ENCODE results near the gene JAK3. TPM values are rescaled to one million over a fixed set of nuclear protein-coding genes. Genes with fewer than 3 reads are reported as not detected.

The JAK3 gene
- total RNA-seq, 1 donor from 2014 or later: 0.26 TPM

GRCh38 chr19:17868669-17869068 is 20.9 kb upstream of the JAK3 start:
- H3K4me3 ChIP-seq (ENCODE audit: low read depth, low read length): no peak overlapping the region
- TF ChIP-seq, protein P1, sequence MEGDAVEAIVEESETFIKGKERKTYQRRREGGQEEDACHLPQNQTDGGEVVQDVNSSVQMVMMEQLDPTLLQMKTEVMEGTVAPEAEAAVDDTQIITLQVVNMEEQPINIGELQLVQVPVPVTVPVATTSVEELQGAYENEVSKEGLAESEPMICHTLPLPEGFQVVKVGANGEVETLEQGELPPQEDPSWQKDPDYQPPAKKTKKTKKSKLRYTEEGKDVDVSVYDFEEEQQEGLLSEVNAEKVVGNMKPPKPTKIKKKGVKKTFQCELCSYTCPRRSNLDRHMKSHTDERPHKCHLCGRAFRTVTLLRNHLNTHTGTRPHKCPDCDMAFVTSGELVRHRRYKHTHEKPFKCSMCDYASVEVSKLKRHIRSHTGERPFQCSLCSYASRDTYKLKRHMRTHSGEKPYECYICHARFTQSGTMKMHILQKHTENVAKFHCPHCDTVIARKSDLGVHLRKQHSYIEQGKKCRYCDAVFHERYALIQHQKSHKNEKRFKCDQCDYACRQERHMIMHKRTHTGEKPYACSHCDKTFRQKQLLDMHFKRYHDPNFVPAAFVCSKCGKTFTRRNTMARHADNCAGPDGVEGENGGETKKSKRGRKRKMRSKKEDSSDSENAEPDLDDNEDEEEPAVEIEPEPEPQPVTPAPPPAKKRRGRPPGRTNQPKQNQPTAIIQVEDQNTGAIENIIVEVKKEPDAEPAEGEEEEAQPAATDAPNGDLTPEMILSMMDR (IDR thresholded peaks at IDR 0.05; ENCODE audit: insufficient read depth, low read length, severe bottlenecking): no peak
- DNase-seq (ENCODE audit: low read depth) (no peak), FAIRE-seq (no peak)
- H3K27me3 ChIP-seq (ENCODE audit: control insufficient read depth, insufficient read depth, low read length): peaks cover 23% of the 10 kb centered on the region
- H3K36me3 ChIP-seq (ENCODE audit: control insufficient read depth, insufficient read depth, low read length): peaks cover 3% of the 10 kb centered on the region

GRCh38 chr19:17866964-17867486 is 19.2 kb upstream of the JAK3 start:
- H3K4me3 ChIP-seq (ENCODE audit: low read depth, low read length): no peak overlapping the region
- no peak for DNase-seq (ENCODE audit: low read depth)
- peaks cover 19% of the 10 kb centered on the region for H3K36me3 ChIP-seq (ENCODE audit: control insufficient read depth, insufficient read depth, low read length)
- peaks cover 16% of the 10 kb centered on the region for H3K27me3 ChIP-seq (ENCODE audit: control insufficient read depth, insufficient read depth, low read length)
- TF ChIP-seq, protein P1 (IDR thresholded peaks at IDR 0.05; ENCODE audit: insufficient read depth, low read length, severe bottlenecking): no peak
- no peak for FAIRE-seq

GRCh38 chr19:17866312-17866963 is 18.7 kb upstream of the JAK3 start:
- TF ChIP-seq, protein P1 (IDR thresholded peaks at IDR 0.05; ENCODE audit: insufficient read depth, low read length, severe bottlenecking): no peak
- DNase-seq (ENCODE audit: low read depth) (no peak), FAIRE-seq (no peak)
- Histone ChIP-seq H3K27me3 (ENCODE audit: control insufficient read depth, insufficient read depth, low read length) (peaks cover 10% of the 10 kb centered on the region), H3K4me3 (ENCODE audit: low read depth, low read length) (no peak overlapping the region), H3K36me3 (ENCODE audit: control insufficient read depth, insufficient read depth, low read length) (peaks cover 24% of the 10 kb centered on the region)

GRCh38 chr19:17865364-17866311 is 17.9 kb upstream of the JAK3 start:
- peaks cover 2% of the 10 kb centered on the region for H3K27me3 ChIP-seq (ENCODE audit: control insufficient read depth, insufficient read depth, low read length)
- TF ChIP-seq, protein P1 (IDR thresholded peaks at IDR 0.05; ENCODE audit: insufficient read depth, low read length, severe bottlenecking): no peak
- DNase-seq (ENCODE audit: low read depth) (peak; percentile 44), FAIRE-seq (no peak)
- no peak overlapping the region for H3K4me3 ChIP-seq (ENCODE audit: low read depth, low read length)
- H3K36me3 ChIP-seq (ENCODE audit: control insufficient read depth, insufficient read depth, low read length): peaks cover 26% of the 10 kb centered on the region

DNA sequence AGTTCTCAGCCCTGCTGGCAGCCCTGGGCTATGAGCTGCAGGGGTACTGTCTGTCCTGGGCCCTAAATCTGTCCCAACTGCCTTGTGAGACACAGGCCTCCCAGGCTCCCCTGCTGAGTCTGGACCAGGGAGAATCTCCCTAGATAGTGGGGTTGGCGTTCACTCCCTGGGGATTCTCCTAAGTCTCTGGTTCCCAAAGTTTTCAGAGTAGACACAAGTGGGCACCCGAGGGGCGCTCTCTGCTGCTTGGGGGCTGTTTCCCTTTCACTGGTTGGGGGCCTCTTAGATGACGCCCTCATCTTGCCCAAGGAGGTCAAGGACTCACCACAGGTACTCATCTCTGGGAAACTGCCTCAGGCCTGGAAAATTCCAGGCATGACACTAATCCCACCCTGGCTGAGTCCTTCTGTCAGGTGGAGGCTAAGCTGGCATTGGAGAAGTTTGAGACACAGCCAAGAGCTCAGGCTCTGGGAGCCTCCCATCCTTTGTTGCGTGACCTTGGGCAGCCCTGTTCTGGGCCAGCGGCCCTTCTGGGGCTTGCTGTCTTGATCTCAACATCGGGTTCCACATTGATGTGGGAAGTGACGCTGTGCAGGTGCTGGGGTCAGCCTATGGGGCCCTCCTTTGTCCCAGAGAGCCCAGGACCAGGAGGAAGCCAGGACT is 15.9 kb upstream of the JAK3 start:
- no peaks in the 10 kb centered on the region for H3K27me3 ChIP-seq (ENCODE audit: control insufficient read depth, insufficient read depth, low read length)
- TF ChIP-seq, protein P1 (IDR thresholded peaks at IDR 0.05; ENCODE audit: insufficient read depth, low read length, severe bottlenecking): no peak
- FAIRE-seq: no peak
- DNase-seq (ENCODE audit: low read depth): no peak
- H3K4me3 ChIP-seq (ENCODE audit: low read depth, low read length): no peak overlapping the region
- H3K36me3 ChIP-seq (ENCODE audit: control insufficient read depth, insufficient read depth, low read length): peaks cover 26% of the 10 kb centered on the region

All from bronchial epithelial cell (primary cell).